ENCODE measurements around the gene CAST.

Gene CAST

DNA sequence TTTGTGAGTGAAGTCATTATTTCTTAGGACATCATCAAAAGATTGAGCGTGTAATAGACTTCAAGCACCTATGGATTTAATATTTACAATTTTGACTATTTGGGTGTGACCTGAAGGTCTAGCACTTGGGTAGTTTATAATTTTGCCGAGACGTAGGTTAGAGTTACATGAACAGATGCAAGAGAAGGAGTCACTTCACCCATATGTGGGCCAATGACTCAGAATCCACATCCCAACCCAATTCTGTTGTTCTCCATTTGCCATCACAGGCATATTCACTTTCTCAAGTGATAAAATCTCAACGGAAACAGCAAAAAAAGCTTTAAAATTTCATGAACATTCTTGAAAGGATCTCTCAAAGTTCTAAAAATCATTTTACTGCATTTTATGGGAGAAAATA, 157.6 kb downstream of the CAST start:
- DNase-seq (ENCODE audit: low spot score) = no peak

DNA sequence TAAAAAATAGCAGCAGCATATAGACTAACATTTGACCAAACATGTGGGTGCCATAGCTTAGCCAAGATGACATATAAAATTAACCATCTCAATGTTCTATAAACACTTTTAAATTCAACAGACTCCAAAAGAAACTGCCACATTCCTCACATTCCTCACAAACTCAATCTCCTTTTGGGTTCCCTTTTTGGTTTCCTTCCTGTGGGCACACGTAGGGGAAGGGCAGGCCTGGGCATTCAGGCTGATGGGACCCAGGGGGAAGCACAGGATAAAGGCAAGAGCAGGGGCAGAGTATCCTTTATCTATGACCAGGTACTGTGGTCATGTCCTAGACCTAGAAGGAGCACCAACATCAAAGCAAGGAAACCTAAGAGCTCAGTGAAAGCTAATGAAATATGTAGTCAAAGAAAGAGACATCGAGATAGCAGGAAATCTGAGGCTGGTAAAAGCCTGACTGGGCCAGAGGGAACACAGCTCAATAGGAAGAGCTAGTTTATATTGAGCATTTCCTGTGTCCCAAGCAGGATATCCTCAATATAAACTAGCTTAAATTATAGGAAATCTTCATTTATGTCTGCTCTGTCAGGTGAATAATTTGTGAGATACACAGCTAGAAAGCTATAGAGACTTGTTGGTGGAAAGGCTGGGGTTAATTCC, 159.2 kb downstream of the CAST start:
- no peak for DNase-seq (ENCODE audit: low spot score)

GRCh38 chr5:96822686-96823459, 160.7 kb downstream of the CAST start:
- no peak for DNase-seq (ENCODE audit: low spot score)

- no peak for DNase-seq (ENCODE audit: low spot score)
Observed at GRCh38 chr5:96823900-96824380, 161.8 kb downstream of the CAST start.

Data from globus pallidus (tissue), 1 donor.